HepG2 (cell line): Measurements from ENCODE around the gene IFT172. TPM values are rescaled to one million over a fixed set of nuclear protein-coding genes. Genes with fewer than 3 reads are reported as not detected.
A peak's percentile ranks its signal among the peaks of the same experiment; 100 is the strongest.

Experiments
- ARNT2 ChIP-seq: sonication (generic); formaldehyde crosslinking; IDR thresholded peaks from 2 replicates; pipeline ENCODE4 v1.8.0; 2022; ENCODE audit warnings: mild to moderate bottlenecking, low read depth, missing genetic modification reagents, moderate library complexity
- BCL6 ChIP-seq: IDR thresholded peaks from 2 replicates; pipeline ENCODE4 v1.6.1; 2016; ENCODE audit warnings: missing genetic modification reagents, missing compliant biosample characterization
- CREB1 ChIP-seq, 2 experiments: fragments of 450-650 bp in 1 of 2; IDR thresholded peaks; 2 replicates each; pipeline ENCODE4 v1.6.1; 2016 to 2017; ENCODE audit warnings: control low read depth in 1 of 2, mild to moderate bottlenecking in 1 of 2, missing compliant biosample characterization in 1 of 2, missing genetic modification characterization in 1 of 2
- ERF ChIP-seq: IDR thresholded peaks from 2 replicates; pipeline ENCODE4 v1.6.1; 2018; ENCODE audit warnings: missing biosample characterization, missing genetic modification reagents
- EZH2 ChIP-seq: conservative IDR thresholded peaks from 2 replicates; pipeline ENCODE4 v1.6.1; 2012; ENCODE audit warnings: mild to moderate bottlenecking, low read depth, low read length, moderate library complexity
- GLI4 ChIP-seq: sonication (generic); formaldehyde crosslinking; IDR thresholded peaks from 2 replicates; pipeline ENCODE4 v1.5.1; 2020; ENCODE audit warnings: missing genetic modification reagents, mild to moderate bottlenecking, moderate library complexity, borderline replicate concordance
- KAT2B ChIP-seq: fragments of 150-350 bp; IDR thresholded peaks from 2 replicates; pipeline ENCODE4 v1.6.1; 2014; ENCODE audit warnings: low read depth, low read length, borderline replicate concordance
- KLF11 ChIP-seq: IDR thresholded peaks from 2 replicates; pipeline ENCODE4 v1.6.1; 2016; ENCODE audit warnings: missing compliant biosample characterization
- KLF13 ChIP-seq: sonication (generic); formaldehyde crosslinking; IDR thresholded peaks from 2 replicates; pipeline ENCODE4 v1.4.0; 2020; ENCODE audit warnings: mild to moderate bottlenecking, missing genetic modification reagents
- MNT ChIP-seq: fragments of 450-650 bp; IDR thresholded peaks from 2 replicates; pipeline ENCODE4 v1.6.1; 2016
- NCOA2 ChIP-seq: sonication (generic); formaldehyde crosslinking; IDR thresholded peaks from 2 replicates; pipeline ENCODE4 v1.8.0; 2022; ENCODE audit warnings: inconsistent platforms
- NPAS2 ChIP-seq: sonication (generic); formaldehyde crosslinking; IDR thresholded peaks from 2 replicates; pipeline ENCODE4 v1.8.0; 2022; ENCODE audit warnings: mild to moderate bottlenecking, missing genetic modification reagents, borderline replicate concordance
- PLSCR1 ChIP-seq: sonication (generic); formaldehyde crosslinking; IDR thresholded peaks from 2 replicates; pipeline ENCODE4 v1.5.0; 2020; ENCODE audit warnings: missing genetic modification reagents, mild to moderate bottlenecking, borderline replicate concordance
- PREB ChIP-seq: sonication (generic); formaldehyde crosslinking; IDR thresholded peaks from 2 replicates; pipeline ENCODE4 v1.4.0; 2020; ENCODE audit warnings: missing genetic modification reagents
- RELA ChIP-seq: sonication (generic); formaldehyde crosslinking; IDR thresholded peaks from 2 replicates; pipeline ENCODE4 v1.4.0; 2020; ENCODE audit warnings: missing genetic modification reagents
- SNAPC5 ChIP-seq: sonication (generic); formaldehyde crosslinking; IDR thresholded peaks from 2 replicates; pipeline ENCODE4 v1.8.1; 2023; ENCODE audit warnings: mild to moderate bottlenecking, missing genetic modification reagents, borderline replicate concordance
- TBX2 ChIP-seq: sonication (generic); formaldehyde crosslinking; IDR thresholded peaks from 2 replicates; pipeline ENCODE4 v1.5.0; 2020; ENCODE audit warnings: missing genetic modification reagents, mild to moderate bottlenecking, borderline replicate concordance
- ZBTB7B ChIP-seq: sonication (generic); formaldehyde crosslinking; IDR thresholded peaks from 2 replicates; pipeline ENCODE4 v1.4.0; 2020; ENCODE audit warnings: missing genetic modification reagents
- ZKSCAN8 ChIP-seq: IDR thresholded peaks from 2 replicates; pipeline ENCODE4 v1.6.1; 2016; ENCODE audit warnings: borderline replicate concordance, missing genetic modification reagents, missing compliant biosample characterization
- ZMYM3 ChIP-seq: sonication (generic); formaldehyde crosslinking; IDR thresholded peaks from 2 replicates; pipeline ENCODE4 v1.5.1; 2020; ENCODE audit warnings: mild to moderate bottlenecking, missing genetic modification reagents
- ZNF101 ChIP-seq: sonication (generic); formaldehyde crosslinking; IDR thresholded peaks from 2 replicates; pipeline ENCODE4 v1.4.0; 2020; ENCODE audit warnings: mild to moderate bottlenecking, low read depth, missing genetic modification reagents, borderline replicate concordance
- ZNF18 ChIP-seq: sonication (generic); formaldehyde crosslinking; IDR thresholded peaks from 2 replicates; pipeline ENCODE4 v1.8.0; 2022; ENCODE audit warnings: mild to moderate bottlenecking, missing genetic modification reagents; ENCODE audit not compliant: insufficient replicate concordance
- ZNF362 ChIP-seq: sonication (generic); formaldehyde crosslinking; IDR thresholded peaks from 2 replicates; pipeline ENCODE4 v1.4.0; 2020; ENCODE audit warnings: missing genetic modification reagents, mild to moderate bottlenecking, borderline replicate concordance
- ZNF556 ChIP-seq: sonication (generic); formaldehyde crosslinking; IDR thresholded peaks from 2 replicates; pipeline ENCODE4 v1.4.0; 2020; ENCODE audit warnings: mild to moderate bottlenecking, missing genetic modification reagents, borderline replicate concordance
- ZNF614 ChIP-seq: IDR thresholded peaks from 2 replicates; pipeline ENCODE4 v1.6.1; 2018; ENCODE audit warnings: missing biosample characterization, missing genetic modification reagents, inconsistent platforms, borderline replicate concordance
- ZNF746 ChIP-seq: sonication (generic); formaldehyde crosslinking; IDR thresholded peaks from 2 replicates; pipeline ENCODE4 v1.8.0; 2022; ENCODE audit warnings: mild to moderate bottlenecking, missing genetic modification reagents
- polyA plus RNA-seq, 8 experiments: library from polyadenylated mRNA; depleted of rRNA in 3 of 8; stranded (reverse) in 7 of 8; unstranded in 1 of 8; fragments of >200 nt; fragmentation: Illumina TruSeq in 4 of 8; extraction: Trizol in 4 of 8; gene quantifications; 2 replicates each; pipeline versions ENCODE4 v1.2.1 to v1.2.3, GENCODE V29; 2011 to 2016; ENCODE audit warnings: low read depth in 4 of 8, missing spikeins in 1 of 8, mixed read lengths in 1 of 8; ENCODE audit not compliant: insufficient read depth in 1 of 8
- total RNA-seq, 5 experiments: library from RNA; depleted of rRNA; stranded (reverse); fragments of >200 nt; fragmentation: Illumina TruSeq; extraction: Trizol; gene quantifications; 2 replicates each; pipeline ENCODE4 v1.2.3, GENCODE V29; 2016; ENCODE audit warnings: low read depth in 1 of 5

IFT172 gene
- total and polyA plus RNA-seq, 2 of the 13 experiments (the other 11 are each of a cell fraction or from before 2014, with no cell fraction given): 21.6 to 35.7 TPM

GRCh38 chr2:27489118-27489497, 435 bp downstream of the IFT172 start (continued):
- no peak for TF ChIP-seq PREB (CRISPR knock-in tag)
- TF ChIP-seq SNAPC5: no peak
- TF ChIP-seq RELA: no peak
- no peak for TF ChIP-seq ZNF101
- no peak for TF ChIP-seq NCOA2 (CRISPR knock-in tag)
- TF ChIP-seq ZMYM3 (CRISPR knock-in tag): no peak
- no peak for TF ChIP-seq KLF13
- no peak for TF ChIP-seq TBX2 (CRISPR knock-in tag)
- TF ChIP-seq MNT: no peak
- TF ChIP-seq ERF (CRISPR knock-in tag): no peak
- no peak for TF ChIP-seq EZH2
- no peak for TF ChIP-seq ZNF614
- TF ChIP-seq KLF11 (CRISPR knock-in tag): no peak
- no peak for TF ChIP-seq ARNT2 (CRISPR knock-in tag)
- TF ChIP-seq ZNF362 (CRISPR knock-in tag): no peak
- TF ChIP-seq GLI4 (CRISPR knock-in tag): peak; percentile 42; the same call in 1 of the 2 replicates
- TF ChIP-seq KAT2B: no peak
- TF ChIP-seq ZNF746 (CRISPR knock-in tag): no peak
- no peak for TF ChIP-seq BCL6 (CRISPR knock-in tag)
- no peak for TF ChIP-seq ZKSCAN8 (CRISPR knock-in tag)
- TF ChIP-seq CREB1 (IDR thresholded peaks at IDR 0.05): no peak
- TF ChIP-seq CREB1 (CRISPR knock-in tag; IDR thresholded peaks at IDR 0.05): no peak
- TF ChIP-seq ZBTB7B: no peak
- TF ChIP-seq ZNF556: no peak
- no peak for TF ChIP-seq ZNF18
- TF ChIP-seq PLSCR1 (CRISPR knock-in tag): no peak
- no peak for TF ChIP-seq NPAS2 (CRISPR knock-in tag)
